HG03135 (cell line): ENCODE data around the gene C12orf50.
"Not testable (repeated sequence)": the region's sequence is repeated elsewhere in the genome, so short reads cannot be mapped to it uniquely, and the experiment has no call there.

ENCODE experiments used
- ATAC-seq: cut with Tn5 transposase; IDR thresholded peaks from one replicate; pipeline ENCODE4 v1.9.1; 2021; ENCODE audit warnings: mild to moderate bottlenecking, moderate library complexity; ENCODE audit not compliant: unreplicated experiment

Gene C12orf50

GRCh38 chr12:88029093-88029665, at the start of gene C12orf50:
Gene C12orf50 (minus strand): TSS chr12:88029401. CDS start chr12:88026962, 2,439 bp downstream.
- no peak for ATAC-seq

- no peak for ATAC-seq
Measured at GRCh38 chr12:88067301-88067700, 38.1 kb upstream of the C12orf50 start.

- ATAC-seq, result peak; percentile 88
Measured at GRCh38 chr12:88063375-88063774, 34.2 kb upstream of the C12orf50 start.

GRCh38 chr12:88062474-88062873, 33.3 kb upstream of the C12orf50 start:
- ATAC-seq, result peak; percentile 71

- ATAC-seq, result no peak
Measured at GRCh38 chr12:88058719-88059077, 29.5 kb upstream of the C12orf50 start.

- no peak for ATAC-seq
Measured at GRCh38 chr12:88057994-88058718, 29.0 kb upstream of the C12orf50 start.

- no peak for ATAC-seq
Measured at GRCh38 chr12:88056571-88056970, 27.4 kb upstream of the C12orf50 start.

- ATAC-seq, result no peak
Measured at GRCh38 chr12:88052686-88053085, 23.5 kb upstream of the C12orf50 start.

GRCh38 chr12:88044035-88044434, 14.8 kb upstream of the C12orf50 start:
- no peak for ATAC-seq

GRCh38 chr12:88037770-88038169, 8.6 kb upstream of the C12orf50 start:
- no peak for ATAC-seq

GRCh38 chr12:88036353-88036965, 7.3 kb upstream of the C12orf50 start:
- no peak for ATAC-seq

GRCh38 chr12:88035907-88036289, 6.7 kb upstream of the C12orf50 start:
- peak; percentile 27 for ATAC-seq

GRCh38 chr12:88035271-88035906, 6.2 kb upstream of the C12orf50 start:
- peak; percentile 100 for ATAC-seq

- ATAC-seq, result not testable (repeated sequence)
Measured at GRCh38 chr12:88031161-88031560, 2.0 kb upstream of the C12orf50 start.

GRCh38 chr12:88026196-88026595, 3.0 kb downstream of the C12orf50 start:
- ATAC-seq, result no peak

GRCh38 chr12:88017964-88018363, 11.2 kb downstream of the C12orf50 start:
- no peak for ATAC-seq

GRCh38 chr12:88015825-88016224, 13.4 kb downstream of the C12orf50 start:
- ATAC-seq, result no peak

- no peak for ATAC-seq
Measured at GRCh38 chr12:88011755-88012154, 17.4 kb downstream of the C12orf50 start.

GRCh38 chr12:88006351-88006750, 22.9 kb downstream of the C12orf50 start:
- no peak for ATAC-seq

- ATAC-seq, result no peak
Measured at GRCh38 chr12:88001327-88001726, 27.9 kb downstream of the C12orf50 start.

- ATAC-seq, result peak; percentile 93
Measured at GRCh38 chr12:87995581-87996178, 33.5 kb downstream of the C12orf50 start.
